GM21515 (cell line): ENCODE results near the gene PPARD.

Source experiments
- ATAC-seq: cut with Tn5 transposase; IDR thresholded peaks from one replicate; pipeline ENCODE4 v1.9.1; 2021; ENCODE audit not compliant: unreplicated experiment

The PPARD gene

GRCh38 chr6:35354361-35355135 is 12.2 kb downstream of the PPARD start:
- no peak for ATAC-seq

- no peak for ATAC-seq
Measured at GRCh38 chr6:35356391-35356790, 14.0 kb downstream of the PPARD start.

DNA sequence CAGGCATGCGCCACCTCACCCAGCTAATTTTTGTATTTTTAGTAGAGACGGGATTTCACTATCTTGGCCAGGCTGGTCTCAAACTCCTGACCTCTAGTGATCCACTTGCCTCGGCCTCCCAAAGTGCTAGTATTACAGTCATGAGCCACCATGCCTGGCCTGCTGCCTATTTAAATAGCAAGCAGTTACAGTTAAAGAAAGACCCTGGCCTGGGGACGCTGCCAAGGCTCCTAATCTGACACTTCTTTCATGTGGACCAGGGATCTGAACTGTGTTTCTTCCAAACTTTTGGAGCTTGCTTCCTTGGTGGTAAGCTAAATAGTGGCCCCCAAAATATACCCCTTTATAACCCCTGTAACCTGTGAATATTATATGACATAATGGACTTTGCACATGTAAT is 15.3 kb downstream of the PPARD start:
- no peak for ATAC-seq

- ATAC-seq, result no peak
Measured at GRCh38 chr6:35358086-35358485, 15.7 kb downstream of the PPARD start.

DNA sequence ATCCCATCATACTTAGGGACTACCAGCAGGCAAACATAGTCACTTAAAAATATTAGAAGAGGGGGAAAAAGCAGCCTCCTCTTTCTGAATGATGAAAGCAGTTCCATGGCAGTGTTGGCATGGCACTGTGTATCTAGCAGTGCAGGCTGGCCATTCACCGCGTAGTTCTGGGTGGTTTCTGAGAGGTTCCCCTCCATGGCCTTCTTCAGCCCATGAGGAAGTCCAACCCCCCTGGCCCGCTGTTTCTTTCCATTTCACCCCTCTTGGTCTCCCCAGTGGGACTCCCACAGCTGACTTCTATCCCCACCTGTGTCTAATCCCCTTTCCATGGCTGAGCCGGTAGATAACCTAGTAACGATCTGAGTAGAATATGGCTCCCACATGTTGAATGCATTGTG is 17.0 kb downstream of the PPARD start:
- ATAC-seq, result no peak

DNA sequence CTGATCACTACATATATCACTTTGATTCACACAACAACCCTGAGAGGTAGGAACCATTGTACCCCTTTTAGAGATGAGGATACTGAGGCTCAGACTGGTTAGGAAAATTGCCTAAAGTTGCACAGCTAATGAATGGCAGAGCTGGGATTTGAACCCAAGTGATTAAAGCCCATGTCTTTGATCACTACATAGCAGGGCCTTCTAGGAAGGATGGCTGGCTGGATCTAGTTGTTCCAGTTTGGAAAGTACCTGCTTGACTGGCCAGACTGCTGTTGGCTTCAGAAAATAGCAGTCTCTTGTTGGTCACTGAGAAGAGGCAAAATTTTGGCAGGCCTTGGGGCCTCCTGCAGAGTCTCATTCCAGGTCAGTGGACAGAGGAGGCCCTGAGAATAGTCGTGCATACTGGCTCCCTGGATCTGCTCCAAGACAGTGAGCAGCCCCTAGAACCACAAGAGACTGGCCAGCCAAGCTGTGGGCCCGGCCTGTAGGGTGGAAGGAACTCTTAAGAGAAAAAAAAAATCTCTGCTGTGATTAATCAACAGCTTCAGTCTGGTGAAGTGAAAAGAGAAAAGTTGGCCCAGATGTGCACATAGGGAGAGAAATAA is 17.5 kb downstream of the PPARD start:
- ATAC-seq, result no peak

DNA sequence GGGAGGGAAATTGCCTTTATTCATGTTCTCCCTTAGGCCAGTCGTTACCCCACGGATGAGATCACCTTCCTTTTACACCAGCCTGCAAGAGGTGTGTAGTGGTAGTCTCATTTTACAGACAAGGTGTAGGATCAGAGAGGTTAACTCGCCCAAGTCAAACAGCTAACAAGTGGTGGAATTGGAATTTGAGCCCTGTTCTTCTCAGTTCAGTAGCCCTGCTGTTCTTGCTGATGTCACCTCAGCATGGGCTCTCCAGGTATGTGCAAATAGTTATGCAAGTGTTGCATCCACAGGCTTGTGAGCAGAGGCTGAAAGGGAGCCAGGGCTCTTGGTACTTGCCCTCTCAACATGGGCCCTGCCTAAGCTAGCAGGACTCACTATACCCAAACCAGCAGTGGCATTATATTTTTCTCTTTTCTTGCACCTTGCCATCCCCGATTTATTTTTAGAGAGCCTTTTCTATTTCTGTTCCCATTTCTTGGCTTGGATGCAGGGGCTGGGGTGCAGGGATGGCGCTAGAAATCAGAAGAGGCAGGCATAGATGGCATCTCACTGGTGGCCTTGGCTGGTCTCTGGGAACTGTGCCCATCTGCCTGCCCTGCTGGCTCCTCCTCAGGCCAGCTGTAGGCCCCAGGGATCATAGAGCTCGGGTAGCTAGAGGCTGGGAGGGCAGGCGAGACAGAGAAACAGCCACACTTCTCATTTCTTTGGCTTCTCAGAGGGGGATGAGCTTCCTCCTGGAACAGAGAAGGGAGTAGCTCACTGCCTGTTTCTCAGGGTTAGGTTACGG is 18.2 kb downstream of the PPARD start:
- no peak for ATAC-seq

- ATAC-seq, result no peak
Measured at GRCh38 chr6:35362200-35362599, 19.8 kb downstream of the PPARD start.

DNA sequence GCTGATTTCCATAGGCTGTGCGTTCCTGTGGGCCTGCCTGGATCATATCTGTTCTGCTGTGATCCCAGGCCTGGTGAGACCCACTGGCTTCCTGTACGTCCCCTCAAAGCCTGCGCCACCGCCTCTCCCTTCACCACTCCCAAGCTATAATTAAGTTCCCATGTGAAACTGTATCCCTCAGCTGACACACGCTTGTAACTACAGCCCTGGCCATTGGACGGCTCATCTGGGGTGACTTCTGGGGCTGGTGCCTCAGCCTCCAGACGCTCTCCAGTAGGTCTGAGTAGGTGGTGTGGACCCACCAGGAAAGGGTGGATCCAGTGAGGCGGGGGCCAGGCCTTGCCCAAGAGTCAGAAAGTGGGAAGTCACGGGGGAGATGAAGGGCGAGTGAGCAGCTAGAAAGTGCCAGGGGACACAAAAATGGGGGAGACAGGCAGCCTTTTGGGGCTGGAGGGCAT is 21.0 kb downstream of the PPARD start:
- no peak for ATAC-seq

DNA sequence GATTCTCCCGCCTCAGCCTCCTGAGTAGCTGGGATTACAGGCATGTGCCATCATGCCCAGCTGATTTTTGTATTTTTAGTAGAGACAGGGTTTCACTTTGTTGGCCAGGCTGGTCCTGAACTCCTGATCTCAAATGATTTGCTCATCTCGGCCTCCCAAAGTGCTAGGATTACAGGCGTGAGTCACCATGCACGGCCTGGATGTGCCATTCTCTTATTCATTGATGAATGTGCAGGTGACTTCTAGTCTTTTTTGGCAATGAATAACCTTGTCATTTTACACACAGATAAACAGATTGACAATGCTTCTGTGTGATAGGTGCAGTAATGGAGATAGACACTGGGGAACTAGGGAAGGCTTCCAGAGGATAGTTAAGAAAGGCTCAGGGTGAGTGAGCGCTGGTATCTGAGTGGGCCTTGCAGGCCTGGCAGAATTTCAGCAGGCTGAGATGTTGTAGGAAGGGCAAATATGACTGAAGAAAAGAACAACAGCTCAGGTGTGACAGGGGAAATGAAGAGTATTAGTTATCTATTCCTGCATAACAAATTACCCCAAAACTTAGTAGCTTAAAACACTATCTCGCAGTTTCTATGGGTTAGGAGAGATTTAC is 23.3 kb downstream of the PPARD start:
- no peak for ATAC-seq

- ATAC-seq, result no peak
Measured at GRCh38 chr6:35366204-35366596, 23.8 kb downstream of the PPARD start.

- ATAC-seq, result no peak
Measured at GRCh38 chr6:35367646-35368037, 25.3 kb downstream of the PPARD start.

GRCh38 chr6:35368038-35368887 is 25.9 kb downstream of the PPARD start:
- ATAC-seq, result no peak

DNA sequence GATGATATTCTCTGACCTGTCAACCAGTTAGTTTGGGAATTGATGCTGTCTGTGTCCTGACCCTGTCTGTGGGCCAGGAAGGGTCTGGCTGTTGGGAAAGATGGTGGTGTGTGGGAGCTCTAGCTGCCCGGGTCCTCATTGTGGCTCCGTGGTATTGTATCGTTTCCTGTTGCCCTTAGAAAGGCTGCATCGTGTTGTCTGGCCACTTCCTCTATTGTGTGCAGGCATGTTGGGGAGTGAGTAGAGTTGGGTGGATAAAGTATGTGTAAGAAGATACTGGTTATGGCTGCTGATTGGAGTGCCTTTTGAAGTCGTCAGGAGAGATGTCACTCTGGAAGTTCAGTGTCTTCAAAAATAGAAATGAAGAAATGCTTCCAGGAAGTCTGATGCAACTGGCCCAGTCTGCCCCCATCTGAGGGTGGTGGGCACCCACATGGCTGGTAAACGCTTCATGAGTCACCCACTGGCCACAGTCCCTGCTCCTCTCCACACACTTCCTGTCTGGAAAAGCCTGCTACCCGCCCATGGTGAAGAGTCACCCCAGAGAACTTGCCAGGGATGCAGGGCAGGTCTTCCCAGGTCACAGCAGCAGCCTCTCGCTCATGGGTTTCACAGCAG is 27.9 kb downstream of the PPARD start:
- ATAC-seq, result peak; percentile 64

DNA sequence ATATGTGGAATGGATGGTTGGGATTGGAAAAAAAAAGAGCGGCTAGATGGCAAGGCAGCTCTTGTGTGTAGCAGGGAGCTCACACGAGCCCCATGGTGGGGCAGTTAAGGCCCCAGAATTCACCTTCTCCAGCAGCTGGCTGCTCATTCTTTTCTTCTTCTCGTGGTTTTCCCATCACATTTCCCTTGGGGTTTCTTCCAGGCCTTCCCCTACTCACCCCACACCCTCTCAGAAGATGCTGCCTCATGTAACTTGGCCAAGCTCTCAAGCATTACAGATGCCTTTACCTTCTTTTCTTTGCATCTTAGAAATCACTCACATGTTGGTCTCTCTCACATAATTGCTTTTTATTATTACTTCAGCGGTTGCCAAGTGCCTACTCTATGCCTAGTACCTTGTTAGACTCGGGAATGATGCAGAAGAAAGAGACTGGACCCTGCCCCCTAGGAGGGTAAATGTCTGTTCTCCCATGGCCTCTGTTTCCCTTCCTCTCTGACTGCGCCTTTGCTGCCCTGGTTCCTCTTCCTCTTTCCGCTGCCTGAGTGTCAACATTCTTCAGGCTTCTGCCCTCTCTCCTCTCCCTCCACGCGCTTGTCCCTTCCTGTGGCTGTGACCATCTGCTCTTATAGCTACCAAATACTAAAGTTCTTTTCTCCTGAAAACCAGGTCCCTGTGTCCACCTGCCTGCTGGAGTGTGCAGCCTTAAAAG is 28.6 kb downstream of the PPARD start:
- ATAC-seq, result no peak

GRCh38 chr6:35371494-35372262 is 29.3 kb downstream of the PPARD start:
- no peak for ATAC-seq

DNA sequence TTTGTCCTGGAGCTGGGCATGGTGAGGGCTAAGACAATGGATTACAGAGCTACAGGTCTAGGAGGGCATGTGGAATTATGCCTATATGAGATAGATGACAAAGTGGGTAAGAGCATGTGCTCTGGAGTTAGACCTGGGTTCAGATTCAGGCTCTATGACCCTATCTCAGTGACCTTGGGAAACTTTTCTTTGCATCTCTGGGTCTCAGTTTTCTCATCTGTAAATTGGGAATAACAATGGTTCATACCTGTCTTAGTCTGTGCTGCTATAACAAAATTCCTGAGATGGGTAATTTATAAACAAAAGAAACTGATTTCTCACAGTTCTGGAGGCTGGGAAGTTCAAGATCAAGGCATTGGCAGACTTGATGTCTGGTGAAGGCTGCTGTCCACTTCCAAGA is 30.3 kb downstream of the PPARD start:
- no peak for ATAC-seq

DNA sequence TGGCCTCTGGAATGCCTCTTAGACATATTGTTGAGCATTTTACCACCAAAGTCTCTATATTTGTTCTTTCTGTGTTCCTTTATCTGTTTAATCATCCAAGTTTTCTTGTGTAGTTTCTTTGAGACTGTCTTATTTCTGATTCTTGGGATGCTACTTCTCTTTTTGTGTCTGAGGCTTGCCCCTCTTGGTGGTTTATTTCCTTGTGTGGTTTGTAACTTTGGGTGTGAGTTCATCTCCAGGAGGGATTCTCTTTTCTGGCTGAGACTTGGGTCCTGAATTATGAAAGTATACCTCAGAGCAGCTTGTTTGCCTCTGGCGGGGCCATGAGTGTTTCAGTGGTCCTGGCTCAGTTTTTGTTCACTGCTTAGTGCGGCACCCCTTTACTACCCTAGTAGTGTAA is 33.9 kb downstream of the PPARD start:
- no peak for ATAC-seq

- ATAC-seq, result no peak
Measured at GRCh38 chr6:35377002-35377401, 34.6 kb downstream of the PPARD start.
